GM12872 (cell line): Measurements from ENCODE around the gene IGF2BP2.

Experiments
- TF ChIP-seq, protein P1 (sequence below): IDR thresholded peaks from 3 replicates; pipeline ENCODE4 v1.5.1; 2011; ENCODE audit warnings: low read depth, mild to moderate bottlenecking, low read length, moderate library complexity; ENCODE audit not compliant: insufficient read depth

Gene IGF2BP2

GRCh38 chr3:185824051-185825005 is 514 bp downstream of the IGF2BP2 start:
- TF ChIP-seq, protein P1, sequence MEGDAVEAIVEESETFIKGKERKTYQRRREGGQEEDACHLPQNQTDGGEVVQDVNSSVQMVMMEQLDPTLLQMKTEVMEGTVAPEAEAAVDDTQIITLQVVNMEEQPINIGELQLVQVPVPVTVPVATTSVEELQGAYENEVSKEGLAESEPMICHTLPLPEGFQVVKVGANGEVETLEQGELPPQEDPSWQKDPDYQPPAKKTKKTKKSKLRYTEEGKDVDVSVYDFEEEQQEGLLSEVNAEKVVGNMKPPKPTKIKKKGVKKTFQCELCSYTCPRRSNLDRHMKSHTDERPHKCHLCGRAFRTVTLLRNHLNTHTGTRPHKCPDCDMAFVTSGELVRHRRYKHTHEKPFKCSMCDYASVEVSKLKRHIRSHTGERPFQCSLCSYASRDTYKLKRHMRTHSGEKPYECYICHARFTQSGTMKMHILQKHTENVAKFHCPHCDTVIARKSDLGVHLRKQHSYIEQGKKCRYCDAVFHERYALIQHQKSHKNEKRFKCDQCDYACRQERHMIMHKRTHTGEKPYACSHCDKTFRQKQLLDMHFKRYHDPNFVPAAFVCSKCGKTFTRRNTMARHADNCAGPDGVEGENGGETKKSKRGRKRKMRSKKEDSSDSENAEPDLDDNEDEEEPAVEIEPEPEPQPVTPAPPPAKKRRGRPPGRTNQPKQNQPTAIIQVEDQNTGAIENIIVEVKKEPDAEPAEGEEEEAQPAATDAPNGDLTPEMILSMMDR, result no peak

DNA sequence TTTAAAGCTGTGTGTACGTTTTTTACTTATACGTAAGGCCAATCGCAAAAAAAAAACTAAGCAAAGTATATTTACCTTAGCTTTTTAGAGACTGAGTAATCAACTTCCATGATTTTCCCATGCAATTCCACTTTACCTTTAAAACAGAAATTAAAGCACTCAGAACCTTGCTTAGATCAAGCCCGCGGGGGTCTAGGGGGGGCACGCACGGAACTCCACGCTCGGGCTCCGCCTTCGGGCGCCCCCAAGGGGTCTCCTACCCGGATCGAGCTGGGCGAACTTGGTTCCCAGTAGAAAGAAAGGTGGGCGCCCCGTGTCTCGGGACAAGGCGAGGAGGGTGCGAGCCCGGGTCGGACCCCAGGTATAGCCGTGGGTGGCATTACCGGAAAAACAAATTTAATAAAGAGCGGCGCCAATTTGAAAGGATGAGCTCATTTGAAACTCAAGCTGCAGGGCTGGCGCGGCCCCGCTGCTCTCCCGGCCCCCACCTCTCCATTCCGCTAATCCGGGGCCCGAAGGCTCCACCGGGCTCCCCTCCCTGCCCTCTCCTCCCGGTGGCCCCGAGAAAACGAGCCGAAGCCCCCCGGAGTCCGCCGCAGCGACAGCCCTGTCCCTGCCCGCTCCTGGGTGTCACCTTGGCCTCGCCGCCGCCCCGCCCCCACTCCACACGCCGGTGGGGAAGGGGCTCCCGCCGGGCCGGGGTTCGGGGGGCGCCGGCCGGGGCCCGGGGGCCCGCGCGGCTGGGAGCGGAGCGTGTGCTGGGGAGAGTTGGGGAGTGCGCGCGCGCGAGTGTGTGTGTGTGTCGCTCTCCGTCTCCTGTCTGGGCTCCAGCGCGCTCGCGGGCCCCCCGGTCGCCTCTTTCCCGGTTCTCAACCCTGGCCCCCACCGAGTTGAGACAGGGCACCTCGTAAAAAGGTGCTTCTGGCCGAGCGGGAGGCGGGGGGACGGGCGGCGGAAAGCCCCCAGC is 1.5 kb downstream of the IGF2BP2 start:
- TF ChIP-seq, protein P1, result no peak

DNA sequence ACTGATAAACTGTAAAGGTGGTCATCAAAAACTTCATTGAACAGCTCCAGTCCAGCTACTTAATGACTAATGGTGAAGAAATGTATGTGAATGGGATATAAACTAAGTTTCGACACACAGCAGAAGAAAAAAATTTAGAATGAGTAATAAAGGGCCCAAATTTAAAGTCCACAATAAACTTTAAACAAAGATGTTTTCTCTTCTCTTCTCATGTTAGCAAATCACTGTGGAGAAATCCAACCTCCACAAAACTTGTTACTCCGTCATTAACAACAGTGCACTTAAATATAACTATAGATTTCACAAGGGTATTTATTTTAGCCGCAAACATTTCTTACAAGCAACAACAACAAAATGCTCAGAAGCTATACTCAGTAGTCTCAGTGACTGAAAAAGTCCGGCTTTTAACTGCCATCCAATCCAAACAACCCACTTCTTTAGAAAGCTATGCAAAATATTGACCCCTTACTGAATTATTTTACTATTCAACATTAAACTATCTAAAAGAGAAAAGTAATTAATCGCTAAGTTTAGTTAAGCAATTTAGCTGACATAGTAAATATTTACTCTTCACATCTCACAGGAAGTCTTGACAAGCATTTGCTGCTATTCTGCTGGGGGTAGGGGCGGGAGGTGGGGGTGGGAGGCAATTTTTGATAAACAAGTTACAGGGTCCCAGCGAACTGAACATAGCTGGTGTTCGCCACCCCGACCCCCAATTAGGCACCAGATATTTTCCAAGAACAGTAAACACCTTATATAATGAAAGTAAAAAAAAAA is 2.4 kb downstream of the IGF2BP2 start:
- TF ChIP-seq, protein P1, result no peak

- TF ChIP-seq, protein P1, result no peak
These were observed 3.7 kb downstream of the IGF2BP2 start for GRCh38 chr3:185820973-185821758.

DNA sequence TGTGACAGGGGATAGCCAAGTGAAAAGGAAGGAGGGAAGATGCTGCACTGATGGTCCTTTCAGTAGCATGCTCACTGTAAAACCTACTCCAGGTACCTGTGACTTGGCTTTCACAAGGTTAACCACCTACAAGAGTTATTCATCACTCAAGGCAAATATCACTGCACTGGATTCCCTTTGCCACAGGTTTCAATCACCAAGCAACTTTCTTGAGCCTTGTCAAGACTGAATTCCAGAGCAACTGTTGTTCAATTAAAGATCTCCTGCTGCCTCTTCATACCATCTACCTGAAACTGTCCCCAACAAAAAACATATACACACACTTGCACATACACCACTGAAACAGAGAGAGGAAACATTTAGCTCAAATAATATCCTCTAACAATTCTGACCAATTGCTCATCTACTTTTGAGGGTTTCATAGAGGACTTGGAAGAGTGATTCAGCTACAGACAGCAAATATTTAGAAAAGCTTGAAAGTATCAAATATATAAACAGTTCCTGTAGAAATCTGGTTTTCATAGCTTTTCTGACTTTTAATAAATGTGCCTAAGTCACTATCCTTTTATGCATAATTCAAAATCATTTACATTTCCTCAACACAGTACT is 6.5 kb downstream of the IGF2BP2 start:
- TF ChIP-seq, protein P1, result no peak
